ENCODE results near the gene TMEM242.
A peak's percentile ranks its signal among the peaks of the same experiment; 100 is the strongest.

Gene TMEM242

DNA sequence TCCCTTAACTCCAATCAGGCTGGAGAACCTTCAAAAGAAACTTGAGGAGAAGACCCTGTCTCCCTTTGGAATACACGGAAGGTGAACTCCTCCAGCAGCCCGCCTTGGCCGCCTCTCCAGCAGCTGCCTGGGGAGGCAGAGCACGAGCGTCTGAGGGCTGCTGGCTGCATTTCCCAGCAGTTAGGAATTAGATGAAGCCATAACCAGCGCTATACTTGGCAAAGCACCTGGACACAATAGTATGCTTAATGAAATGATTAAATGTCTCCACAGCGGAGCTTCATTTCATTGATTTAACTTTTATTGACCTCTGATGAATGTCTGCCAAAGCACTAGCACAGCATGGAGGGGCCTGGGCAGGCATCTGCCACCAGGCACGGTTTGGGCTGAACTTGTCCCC, 73.5 kb downstream of the TMEM242 start (continued):
- TF ChIP-seq, protein P1, sequence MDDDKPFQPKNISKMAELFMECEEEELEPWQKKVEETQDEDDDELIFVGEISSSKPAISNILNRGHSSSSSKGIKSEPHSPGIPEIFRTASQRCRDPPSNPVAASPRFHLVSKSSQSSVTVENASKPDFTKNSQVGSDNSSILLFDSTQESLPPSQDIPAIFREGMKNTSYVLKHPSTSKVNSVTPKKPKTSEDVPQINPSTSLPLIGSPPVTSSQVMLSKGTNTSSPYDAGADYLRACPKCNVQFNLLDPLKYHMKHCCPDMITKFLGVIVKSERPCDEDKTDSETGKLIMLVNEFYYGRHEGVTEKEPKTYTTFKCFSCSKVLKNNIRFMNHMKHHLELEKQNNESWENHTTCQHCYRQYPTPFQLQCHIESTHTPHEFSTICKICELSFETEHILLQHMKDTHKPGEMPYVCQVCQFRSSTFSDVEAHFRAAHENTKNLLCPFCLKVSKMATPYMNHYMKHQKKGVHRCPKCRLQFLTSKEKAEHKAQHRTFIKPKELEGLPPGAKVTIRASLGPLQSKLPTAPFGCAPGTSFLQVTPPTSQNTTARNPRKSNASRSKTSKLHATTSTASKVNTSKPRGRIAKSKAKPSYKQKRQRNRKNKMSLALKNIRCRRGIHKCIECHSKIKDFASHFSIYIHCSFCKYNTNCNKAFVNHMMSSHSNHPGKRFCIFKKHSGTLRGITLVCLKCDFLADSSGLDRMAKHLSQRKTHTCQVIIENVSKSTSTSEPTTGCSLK (tag by site-specific recombination; IDR thresholded peaks at IDR 0.05) = no peak

DNA sequence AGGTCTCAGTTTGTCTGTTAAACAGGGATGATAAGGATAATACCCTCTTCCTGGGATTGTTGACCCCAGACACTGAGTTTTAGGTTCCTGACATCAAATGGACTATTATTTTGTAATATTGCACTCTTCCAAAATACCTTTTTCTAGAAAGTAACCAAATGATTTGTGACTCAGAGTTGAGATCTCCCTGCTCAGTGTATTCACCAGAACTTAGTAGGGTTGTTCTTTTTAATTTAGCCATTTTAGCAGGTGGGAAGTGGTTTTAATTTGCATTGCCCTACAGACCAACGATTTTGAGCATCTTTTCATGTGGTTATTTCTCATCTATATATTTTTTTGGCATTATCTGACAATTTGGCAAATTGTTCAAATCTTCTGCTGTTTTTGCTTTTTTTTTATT, 75.1 kb downstream of the TMEM242 start:
- Histone ChIP-seq H3K9me3 (ENCODE audit: control insufficient read depth, insufficient read depth, low read depth, low read length) (no peaks in the 10 kb centered on the region), H3K36me3 (ENCODE audit: control insufficient read depth in 2 of 2, insufficient read depth in 1 of 2, low read length in 2 of 2) (no peaks in the 10 kb centered on the region), H3K27ac (ENCODE audit: extremely low read depth, low read depth, low read length) (no peak overlapping the region), H3K4me1 (ENCODE audit: control insufficient read depth, insufficient read depth, low read length) (0 out of 2 replicates have a peak, but pooled peaks cover 4% of the 10 kb centered on the region), H3K4me3 (ENCODE audit: low read depth, low read length) (no peak overlapping the region)
- POLR2A ChIA-PET = no interaction called here
- CTCF ChIA-PET = no interaction called here
- TF ChIP-seq ZNF184 (tag by site-specific recombination; IDR thresholded peaks at IDR 0.05) = peak; percentile 98
- TF ChIP-seq SETDB1 (IDR thresholded peaks at IDR 0.05; ENCODE audit: insufficient read length, low read length) = peak; percentile 20
- TF ChIP-seq ZNF777 (tag by site-specific recombination; IDR thresholded peaks at IDR 0.05; ENCODE audit: borderline replicate concordance) = no peak

DNA sequence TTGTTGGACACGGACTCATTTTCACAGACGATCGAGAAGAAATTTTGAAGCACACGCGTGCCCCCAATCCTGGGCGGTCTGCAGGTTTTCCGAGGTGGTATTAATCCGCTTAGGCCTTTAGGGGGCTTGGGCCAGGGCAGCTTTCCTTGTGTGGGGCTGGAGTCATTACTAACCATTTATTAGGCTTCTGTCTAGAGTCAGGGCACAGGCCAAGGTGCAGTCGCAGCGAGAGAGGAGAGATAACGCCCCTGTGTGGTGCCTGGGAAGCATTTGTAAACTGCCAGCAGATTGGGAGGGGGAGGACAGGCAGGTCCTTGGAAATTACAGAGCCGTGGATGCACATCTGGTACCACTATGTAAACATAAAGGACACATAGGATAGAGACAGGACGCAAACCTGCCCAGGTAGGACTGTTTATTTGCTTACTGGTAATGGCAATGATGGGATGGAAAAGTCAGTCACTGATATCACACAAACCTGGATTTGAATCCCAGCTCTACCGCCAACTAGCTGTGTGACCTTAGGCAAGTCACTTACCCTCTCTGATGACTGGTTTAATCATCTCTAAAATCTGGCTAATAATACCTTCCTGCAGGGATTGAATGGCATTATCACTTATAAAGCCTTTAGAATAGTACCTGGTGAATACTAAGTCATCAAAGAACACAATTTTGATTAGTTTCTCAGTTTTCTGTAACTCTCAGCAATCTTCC, 76.4 kb downstream of the TMEM242 start:
- CTCF ChIA-PET = no interaction called here
- H3K4me1 ChIP-seq (ENCODE audit: control insufficient read depth, insufficient read depth, low read length) = 0 out of 2 replicates have a peak, but pooled peaks cover 4% of the 10 kb centered on the region
- POLR2A ChIA-PET = no interaction called here
- H3K4me3 ChIP-seq (ENCODE audit: low read depth, low read length) = no peak overlapping the region
- no peak overlapping the region for H3K27ac ChIP-seq (ENCODE audit: extremely low read depth, low read depth, low read length)
- H3K36me3 ChIP-seq (ENCODE audit: control insufficient read depth in 2 of 2, insufficient read depth in 1 of 2, low read length in 2 of 2) = no peaks in the 10 kb centered on the region
- no peaks in the 10 kb centered on the region for H3K9me3 ChIP-seq (ENCODE audit: control insufficient read depth, insufficient read depth, low read depth, low read length)
- TF ChIP-seq OVOL3 (tag by site-specific recombination; IDR thresholded peaks at IDR 0.05) = no peak
- TF ChIP-seq, protein P2, sequence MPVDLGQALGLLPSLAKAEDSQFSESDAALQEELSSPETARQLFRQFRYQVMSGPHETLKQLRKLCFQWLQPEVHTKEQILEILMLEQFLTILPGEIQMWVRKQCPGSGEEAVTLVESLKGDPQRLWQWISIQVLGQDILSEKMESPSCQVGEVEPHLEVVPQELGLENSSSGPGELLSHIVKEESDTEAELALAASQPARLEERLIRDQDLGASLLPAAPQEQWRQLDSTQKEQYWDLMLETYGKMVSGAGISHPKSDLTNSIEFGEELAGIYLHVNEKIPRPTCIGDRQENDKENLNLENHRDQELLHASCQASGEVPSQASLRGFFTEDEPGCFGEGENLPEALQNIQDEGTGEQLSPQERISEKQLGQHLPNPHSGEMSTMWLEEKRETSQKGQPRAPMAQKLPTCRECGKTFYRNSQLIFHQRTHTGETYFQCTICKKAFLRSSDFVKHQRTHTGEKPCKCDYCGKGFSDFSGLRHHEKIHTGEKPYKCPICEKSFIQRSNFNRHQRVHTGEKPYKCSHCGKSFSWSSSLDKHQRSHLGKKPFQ (tag by site-specific recombination; IDR thresholded peaks at IDR 0.05) = no peak
- no peak for TF ChIP-seq SP2 (tag by site-specific recombination; IDR thresholded peaks at IDR 0.05)
- no peak for TF ChIP-seq ZNF791 (tag by site-specific recombination; IDR thresholded peaks at IDR 0.05)
- no peak for TF ChIP-seq ZNF624 (tag by site-specific recombination; IDR thresholded peaks at IDR 0.05)
- TF ChIP-seq ZNF560 (tag by site-specific recombination; IDR thresholded peaks at IDR 0.05; ENCODE audit: borderline replicate concordance) = no peak
- no peak for TF ChIP-seq ZNF37A (tag by site-specific recombination; IDR thresholded peaks at IDR 0.05)
- peak; percentile 73 for TF ChIP-seq ZNF768 (tag by site-specific recombination; IDR thresholded peaks at IDR 0.05)

DNA sequence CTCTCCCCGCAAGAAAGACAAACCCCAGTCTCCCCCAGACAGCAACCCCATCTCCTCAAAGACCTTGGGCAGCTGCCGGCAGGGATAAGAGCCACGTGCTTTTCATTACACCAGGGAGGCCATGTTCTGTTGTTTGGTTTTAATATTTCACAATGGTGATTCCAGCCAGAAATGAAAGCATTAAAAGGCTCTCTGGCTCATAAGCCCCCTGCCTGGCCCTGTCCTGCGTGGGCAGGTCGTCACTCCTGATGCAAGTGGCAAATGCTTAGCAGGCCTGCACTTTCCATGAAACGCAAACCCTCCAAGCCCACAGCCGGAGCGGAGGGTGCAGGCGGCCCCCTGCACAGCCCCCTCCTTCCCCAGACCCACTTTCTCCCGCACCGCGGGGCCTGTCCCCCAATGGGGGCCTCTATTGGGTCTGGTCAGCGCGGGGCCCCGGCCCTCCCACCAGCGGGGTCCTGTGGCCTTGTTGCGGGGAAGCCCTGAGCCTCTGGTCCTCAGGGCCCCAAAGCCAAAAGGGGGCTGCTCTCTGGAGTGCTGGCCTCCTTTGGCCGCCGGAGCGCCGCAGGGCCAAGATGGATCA, 77.2 kb downstream of the TMEM242 start:
- ChIA-PET CTCF (no interaction called here), POLR2A (no interaction called here)
- Histone ChIP-seq H3K27ac (ENCODE audit: extremely low read depth, low read depth, low read length) (no peak overlapping the region), H3K9me3 (ENCODE audit: control insufficient read depth, insufficient read depth, low read depth, low read length) (no peaks in the 10 kb centered on the region), H3K36me3 (ENCODE audit: control insufficient read depth in 2 of 2, insufficient read depth in 1 of 2, low read length in 2 of 2) (no peaks in the 10 kb centered on the region), H3K4me1 (ENCODE audit: control insufficient read depth, insufficient read depth, low read length) (0 out of 2 replicates have a peak, but pooled peaks cover 4% of the 10 kb centered on the region), H3K4me3 (ENCODE audit: low read depth, low read length) (no peak overlapping the region)
- no peak for TF ChIP-seq HOXA7 (CRISPR knock-in tag; IDR thresholded peaks at IDR 0.05; ENCODE audit: borderline replicate concordance)
- TF ChIP-seq ZFHX2 (tag by site-specific recombination; conservative IDR thresholded peaks at IDR 0.05) = peak; percentile 32; the same call in 1 of the 2 replicates
- TF ChIP-seq TCF7L2 (IDR thresholded peaks at IDR 0.05; ENCODE audit: borderline replicate concordance, low read depth, low read length) = no peak
- no peak for TF ChIP-seq ZNF114 (tag by site-specific recombination; IDR thresholded peaks at IDR 0.05)
- no peak for TF ChIP-seq ZBTB17 (tag by site-specific recombination; IDR thresholded peaks at IDR 0.05)
- no peak for TF ChIP-seq REPIN1 (tag by site-specific recombination; IDR thresholded peaks at IDR 0.05; ENCODE audit: low read depth)
